K562 (cell line): ENCODE results near the gene POU2F3. TPM values are rescaled to one million over a fixed set of nuclear protein-coding genes. Genes with fewer than 3 reads are reported as not detected.
A peak's percentile ranks its signal among the peaks of the same experiment; 100 is the strongest.

Source experiments
- ATAC-seq: fragments of 200-7000 bp; cut with Tn5 transposase; 3 replicates; pipeline ENCODE4 v1.9.1; 2020; ENCODE audit warnings: moderate library complexity
- BruUV-seq: library from RNA; stranded (reverse); fragments of 400-500 nt; replicated peaks from 2 replicates; lab custom pipeline; 2021; lab: Mats Ljungman, UMichigan
- CTCF ChIA-PET: fragments of 300-600 bp; formaldehyde crosslinking; extraction: SDS; loops from one replicate; lab custom pipeline; 2021; ENCODE audit warnings: low intra/inter-chr PET ratio; lab: Yijun Ruan, JAX
- POLR2A ChIA-PET: fragments of 300-600, 350-650 bp; sonication (Branson Sonifier 250); formaldehyde crosslinking; extraction: SDS; loops from one replicate; lab custom pipeline; 2021; ENCODE audit warnings: antibody characterized with exemption, inconsistent platforms; lab: Yijun Ruan, JAX
- DNase-seq, 4 experiments: peaks; one replicate each; pipeline versions ENCODE4 v3.0.0 to v3.0.0-alpha.2; 2011 to 2018; ENCODE audit warnings: low spot score in 3 of 4, mixed read lengths in 3 of 4; ENCODE audit errors: extremely low read depth in 1 of 4
- FAIRE-seq: peaks from 2 replicates; lab custom pipeline; 2011; peaks lifted over from hg19 to GRCh38; lab: Jason Lieb, UNC
- H2AFZ ChIP-seq: 2 replicates; pipeline ENCODE4 v1.6.0; 2011; ENCODE audit warnings: low read depth, low read length, control low read depth, inconsistent platforms
- H3K27ac ChIP-seq: fragments of 200-600 bp; 3 replicates; pipeline ENCODE4 v1.8.0; 2011; ENCODE audit warnings: low read depth, mild to moderate bottlenecking, control low read depth, inconsistent platforms, low read length, moderate library complexity, mixed read lengths; ENCODE audit errors: extremely low read depth
- H3K27me3 ChIP-seq, 2 experiments: fragments of 300-600 bp in 1 of 2; 2 replicates in 1 of 2; 3 replicates in 1 of 2; pipeline versions ENCODE4 v1.6.0 to v1.8.0; 2011; ENCODE audit warnings: inconsistent platforms in 2 of 2, low read length in 2 of 2, mild to moderate bottlenecking in 1 of 2, mixed read lengths in 1 of 2, moderate library complexity in 1 of 2; ENCODE audit not compliant: control insufficient read depth in 2 of 2, insufficient read depth in 2 of 2
- H3K36me3 ChIP-seq: fragments of 300-600 bp; 3 replicates; pipeline ENCODE4 v1.8.0; 2011; ENCODE audit warnings: mild to moderate bottlenecking, low read length, inconsistent platforms; ENCODE audit not compliant: control insufficient read depth, insufficient read depth
- H3K4me1 ChIP-seq, 2 experiments: fragments of 200-600 bp in 1 of 2; replicated peaks in 1 of 2; 2 replicates in 1 of 2; 3 replicates in 1 of 2; pipeline versions ENCODE4 v1.5.1 to v1.8.0; 2011; ENCODE audit warnings: inconsistent platforms in 2 of 2, low read length in 2 of 2, mild to moderate bottlenecking in 1 of 2, mixed read lengths in 1 of 2, moderate library complexity in 1 of 2; ENCODE audit not compliant: control insufficient read depth in 2 of 2, insufficient read depth in 2 of 2
- H3K4me2 ChIP-seq: 2 replicates; pipeline ENCODE4 v1.6.1; 2011; ENCODE audit warnings: low read length, control low read depth, inconsistent platforms, mixed read lengths; ENCODE audit not compliant: insufficient read depth
- H3K4me3 ChIP-seq: fragments of 200-600 bp; sonication (generic), shearing (Covaris generic); 2 replicates; pipeline ENCODE4 v1.5.1; 2016; ENCODE audit warnings: control low read depth, inconsistent platforms
- H3K79me2 ChIP-seq: fragments of 200-600 bp; 3 replicates; pipeline ENCODE4 v1.8.0; 2011; ENCODE audit warnings: low read length, inconsistent platforms; ENCODE audit not compliant: control insufficient read depth, insufficient read depth
- H3K9ac ChIP-seq, 2 experiments: 2 replicates each; pipeline versions ENCODE4 v1.6.0 to v1.6.1; 2011; ENCODE audit warnings: low read depth in 2 of 2, low read length in 2 of 2, control low read depth in 1 of 2, inconsistent platforms in 1 of 2, mild to moderate bottlenecking in 1 of 2, mixed read lengths in 1 of 2; ENCODE audit not compliant: insufficient read depth in 1 of 2
- H3K9me1 ChIP-seq: one replicate; pipeline ENCODE4 v1.6.0; 2011; ENCODE audit warnings: inconsistent platforms, mild to moderate bottlenecking, low read length, moderate library complexity; ENCODE audit not compliant: control insufficient read depth, insufficient read depth
- H3K9me3 ChIP-seq: replicated peaks from 2 replicates; pipeline ENCODE4 v1.5.1; 2011; ENCODE audit warnings: low read depth, low read length, inconsistent platforms; ENCODE audit not compliant: control insufficient read depth, insufficient read depth
- H4K20me1 ChIP-seq: replicated peaks from 2 replicates; pipeline ENCODE4 v1.6.1; 2011; ENCODE audit warnings: low read length, inconsistent platforms, mixed read lengths; ENCODE audit not compliant: control insufficient read depth, insufficient read depth
- PHF8 ChIP-seq: fragments of 200-600 bp; sonication (generic); IDR thresholded peaks from 2 replicates; pipeline ENCODE4 v1.6.1; 2012; ENCODE audit warnings: mixed run types, mild to moderate bottlenecking, inconsistent platforms, low read length, moderate library complexity, borderline replicate concordance
- RBM15 ChIP-seq: fragments of 200-400 bp; formaldehyde crosslinking; IDR thresholded peaks from 2 replicates; pipeline ENCODE4 v1.6.1; 2018; ENCODE audit warnings: mild to moderate bottlenecking, low read length, moderate library complexity; ENCODE audit not compliant: insufficient read depth
- SOX6 ChIP-seq: fragments of 450-650 bp; IDR thresholded peaks from 2 replicates; pipeline ENCODE4 v1.6.1; 2014; ENCODE audit warnings: mild to moderate bottlenecking
- ZNF408 ChIP-seq: fragments of 250-450 bp; sonication (Bioruptor Pico); IDR thresholded peaks from 2 replicates; pipeline ENCODE4 v1.4.0; 2020; ENCODE audit warnings: low read depth, mild to moderate bottlenecking, moderate library complexity
- WGBS: fragments of 100-300 bp; shearing (Covaris generic); methylation state at CpG from one replicate; pipeline ENCODE4 v1.1.6; 2016; ENCODE audit warnings: low coverage, mixed read lengths; ENCODE audit not compliant: insufficient coverage; ENCODE audit errors: missing lambda C conversion rate; 5-methylcytosine and 5-hydroxymethylcytosine counted together
- in situ Hi-C: fragments of 300-500 bp; cut with MboI; formaldehyde crosslinking; loops from 4 replicates; pipeline ENCODE4 v1.15.0; 2018; ENCODE audit warnings: inconsistent platforms, mixed read lengths
- intact Hi-C: fragments of 100-400 bp; cut with micrococcal nuclease; formaldehyde crosslinking; loops from 2 replicates; pipeline ENCODE4 v1.14.2; 2022
- polyA plus RNA-seq, 8 experiments: library from polyadenylated mRNA; depleted of rRNA in 4 of 8; stranded (reverse) in 5 of 8; unstranded in 3 of 8; fragments of >200 nt; fragmentation: Nextera tagmentation in 2 of 8; fragmentation: Illumina TruSeq in 1 of 8; extraction: Ambion mirVana in 2 of 8; extraction: Trizol in 1 of 8; gene quantifications; 2 replicates each; pipeline versions ENCODE4 v1.2.1 to v1.2.3, GENCODE V29; 2011 to 2014; ENCODE audit warnings: inconsistent platforms in 1 of 8, missing spikeins in 1 of 8
- total RNA-seq, 7 experiments: library from RNA; depleted of rRNA in 6 of 7; stranded (reverse); fragments of >200 nt in 6 of 7; fragmentation: Illumina TruSeq in 2 of 7; extraction: Trizol in 2 of 7; gene quantifications; 2 replicates each; pipeline versions ENCODE4 v1.2.1 to v1.2.3, GENCODE V29; 2011 to 2021; ENCODE audit warnings: low replicate concordance in 1 of 7
- TF ChIP-seq, protein P1 (sequence below), 2 experiments: IDR thresholded peaks in 1 of 2; conservative IDR thresholded peaks in 1 of 2; 2 replicates each; pipeline ENCODE4 v1.6.1; 2016; ENCODE audit warnings: low read depth in 2 of 2, mild to moderate bottlenecking in 1 of 2, missing compliant biosample characterization in 1 of 2, missing genetic modification characterization in 1 of 2, moderate library complexity in 1 of 2
- TF ChIP-seq, protein P2 (sequence below): fragments of 450-650 bp; IDR thresholded peaks from 2 replicates; pipeline ENCODE4 v1.6.1; 2016

Gene POU2F3
- total and polyA plus RNA-seq, 9 of the 15 experiments (the other 6 are each of a cell fraction or from before 2014, with no cell fraction given): not detected

DNA sequence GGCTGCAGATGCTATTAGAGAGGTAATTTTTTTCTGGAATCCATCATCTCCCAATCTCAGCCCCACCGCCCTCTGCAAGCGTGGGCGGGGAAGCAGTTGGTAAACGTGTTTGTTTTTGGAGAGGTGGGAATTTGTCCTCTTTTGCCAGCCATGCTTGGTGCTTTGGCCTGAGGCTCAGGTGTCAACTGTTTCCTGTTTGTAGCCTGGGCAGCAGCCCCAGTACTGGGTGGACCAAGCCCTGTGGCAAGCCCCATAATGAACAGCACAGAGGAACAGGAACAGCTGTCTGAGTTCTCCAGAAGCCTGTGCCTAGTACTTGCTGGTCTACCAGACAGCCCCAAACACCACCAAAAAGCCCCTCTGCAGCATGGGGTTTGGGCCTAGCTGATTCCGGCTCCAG is 39.6 kb downstream of the POU2F3 start (continued):
- TF ChIP-seq, protein P1, sequence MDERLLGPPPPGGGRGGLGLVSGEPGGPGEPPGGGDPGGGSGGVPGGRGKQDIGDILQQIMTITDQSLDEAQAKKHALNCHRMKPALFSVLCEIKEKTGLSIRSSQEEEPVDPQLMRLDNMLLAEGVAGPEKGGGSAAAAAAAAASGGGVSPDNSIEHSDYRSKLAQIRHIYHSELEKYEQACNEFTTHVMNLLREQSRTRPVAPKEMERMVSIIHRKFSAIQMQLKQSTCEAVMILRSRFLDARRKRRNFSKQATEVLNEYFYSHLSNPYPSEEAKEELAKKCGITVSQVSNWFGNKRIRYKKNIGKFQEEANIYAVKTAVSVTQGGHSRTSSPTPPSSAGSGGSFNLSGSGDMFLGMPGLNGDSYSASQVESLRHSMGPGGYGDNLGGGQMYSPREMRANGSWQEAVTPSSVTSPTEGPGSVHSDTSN (CRISPR knock-in tag; IDR thresholded peaks at IDR 0.05; ENCODE audit: low read depth): no peak
- TF ChIP-seq, protein P1 (tag; conservative IDR thresholded peaks at IDR 0.05; ENCODE audit: low read depth): no peak
- no peak for TF ChIP-seq RBM15
- TF ChIP-seq ZNF408: no peak
- no peak for TF ChIP-seq SOX6

DNA sequence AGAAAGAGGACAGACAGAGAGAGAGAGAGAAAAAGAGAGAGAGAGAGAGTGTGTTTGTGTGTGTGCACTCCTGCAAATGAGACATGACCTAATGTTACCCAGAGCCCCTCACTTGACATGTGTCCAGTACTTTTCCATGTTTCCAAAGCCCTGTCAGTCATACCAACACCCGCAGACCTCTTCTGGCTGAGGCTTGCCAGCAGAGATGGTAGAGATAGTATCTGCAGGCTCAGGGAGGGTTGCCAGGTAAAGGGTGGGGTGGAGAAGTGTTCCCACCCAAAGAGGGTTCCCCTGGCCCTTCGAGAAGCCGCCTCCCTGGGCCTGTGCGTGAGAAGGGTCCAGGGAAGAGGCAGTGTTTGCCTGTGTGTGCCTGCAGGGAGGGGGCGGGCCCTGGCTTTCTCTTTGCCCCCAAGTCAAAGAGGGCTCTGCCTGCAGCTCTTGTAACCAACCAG is 40.7 kb downstream of the POU2F3 start:
- no peak for TF ChIP-seq PHF8
- TF ChIP-seq, protein P2, sequence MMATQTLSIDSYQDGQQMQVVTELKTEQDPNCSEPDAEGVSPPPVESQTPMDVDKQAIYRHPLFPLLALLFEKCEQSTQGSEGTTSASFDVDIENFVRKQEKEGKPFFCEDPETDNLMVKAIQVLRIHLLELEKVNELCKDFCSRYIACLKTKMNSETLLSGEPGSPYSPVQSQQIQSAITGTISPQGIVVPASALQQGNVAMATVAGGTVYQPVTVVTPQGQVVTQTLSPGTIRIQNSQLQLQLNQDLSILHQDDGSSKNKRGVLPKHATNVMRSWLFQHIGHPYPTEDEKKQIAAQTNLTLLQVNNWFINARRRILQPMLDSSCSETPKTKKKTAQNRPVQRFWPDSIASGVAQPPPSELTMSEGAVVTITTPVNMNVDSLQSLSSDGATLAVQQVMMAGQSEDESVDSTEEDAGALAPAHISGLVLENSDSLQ: peak; percentile 80
- TF ChIP-seq, all 486 proteins: peak for 1
- 0 out of 2 replicates have a peak, but pooled peaks cover 4% of the 10 kb centered on the region for H4K20me1 ChIP-seq
- FAIRE-seq: peak; percentile 67
- peak; percentile 20 to 70 (median 46) for DNase-seq
- H3K79me2 ChIP-seq: no peaks in the 10 kb centered on the region
- peak; percentile 55 for ATAC-seq
- H3K4me3 ChIP-seq: no peak overlapping the region
- intact Hi-C loops (no loop called here), in situ Hi-C loops (no loop called here)
- no peaks in the 10 kb centered on the region for H3K9me1 ChIP-seq
- 17% methylated on average over 4 of the region's 5 CpGs for WGBS
- no peaks in the 10 kb centered on the region for H3K9me3 ChIP-seq
- H3K27me3 ChIP-seq: no peaks in the 10 kb centered on the region
- no peaks in the 10 kb centered on the region for H3K36me3 ChIP-seq
- CTCF ChIA-PET: no interaction called here
- H3K4me1 ChIP-seq: peaks cover 10 to 17% of the 10 kb centered on the region in 2 experiments; a peak in 4 of 5 replicates
- H3K9ac ChIP-seq: peak overlapping the region; percentile 20 to 30; a peak in 1 of 4 replicates
- H3K4me2 ChIP-seq: peak overlapping the region; percentile 71; the same call in 1 of the 2 replicates
- POLR2A ChIA-PET: interaction anchor here (1.2 kb wide), 1 partner anchor 11 kb away, joined by 4 read pairs; no protein-coding TSS in a partner anchor
- H2AFZ ChIP-seq: peak overlapping the region; percentile 80
- BruUV-seq: no TSS peak
- peak overlapping the region; percentile 72; the same call in 2 of the 3 replicates for H3K27ac ChIP-seq
